Activated effector memory CD4-positive, alpha-beta T cell treated with Interleukin-2 at 50 U/mL for 16 hours (primary cell): ENCODE measurements around the gene TPP2.
A peak's percentile ranks its signal among the peaks of the same experiment; 100 is the strongest.

ENCODE experiments used
- DNase-seq: peaks from one replicate; pipeline ENCODE4 v3.0.0-alpha.2; 2020

TPP2 gene

DNA sequence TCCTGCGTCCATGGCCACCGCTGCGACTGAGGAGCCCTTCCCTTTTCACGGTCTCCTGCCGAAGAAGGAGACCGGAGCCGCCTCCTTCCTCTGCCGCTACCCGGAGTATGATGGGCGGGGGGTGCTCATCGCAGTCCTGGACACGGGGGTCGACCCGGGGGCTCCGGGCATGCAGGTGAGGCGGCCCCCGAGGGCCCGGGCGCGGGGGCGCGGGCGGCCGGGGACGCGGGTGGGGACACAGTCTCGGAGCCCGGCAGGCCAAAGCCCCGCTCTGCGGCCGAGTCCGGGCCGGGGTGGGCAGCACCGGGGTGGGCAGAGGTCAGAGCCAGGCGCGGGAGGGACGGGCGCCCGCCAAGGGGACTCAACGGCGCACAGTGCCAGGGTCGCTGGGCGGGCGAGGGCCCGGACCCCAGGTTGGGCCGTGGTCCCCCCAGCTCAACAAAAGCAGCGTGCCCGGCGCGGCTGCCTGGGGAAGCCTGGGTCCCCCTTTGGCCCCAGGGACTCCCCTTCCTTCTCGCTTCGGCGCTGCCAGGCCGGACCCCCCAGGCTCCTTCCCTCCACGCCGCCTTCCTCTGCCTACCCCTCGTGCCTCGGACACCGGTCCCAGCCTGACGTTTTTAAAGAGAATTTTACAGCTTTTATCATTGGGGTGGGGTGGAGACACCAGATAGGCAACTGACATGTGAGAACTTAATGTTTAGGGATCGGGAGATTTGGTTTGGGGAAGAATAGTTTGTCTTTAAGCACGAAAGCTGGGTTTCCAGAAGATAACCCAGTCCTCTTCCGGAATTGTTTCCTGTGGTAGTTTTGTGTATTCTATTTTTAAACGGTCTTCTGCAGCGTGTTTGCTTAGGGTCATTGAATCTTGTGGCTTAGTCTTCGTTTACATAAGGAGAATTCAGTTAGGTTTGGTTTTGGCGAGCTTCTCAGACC lies 509 bp downstream of the TPP2 start:
- peak; percentile 12 for DNase-seq

DNA sequence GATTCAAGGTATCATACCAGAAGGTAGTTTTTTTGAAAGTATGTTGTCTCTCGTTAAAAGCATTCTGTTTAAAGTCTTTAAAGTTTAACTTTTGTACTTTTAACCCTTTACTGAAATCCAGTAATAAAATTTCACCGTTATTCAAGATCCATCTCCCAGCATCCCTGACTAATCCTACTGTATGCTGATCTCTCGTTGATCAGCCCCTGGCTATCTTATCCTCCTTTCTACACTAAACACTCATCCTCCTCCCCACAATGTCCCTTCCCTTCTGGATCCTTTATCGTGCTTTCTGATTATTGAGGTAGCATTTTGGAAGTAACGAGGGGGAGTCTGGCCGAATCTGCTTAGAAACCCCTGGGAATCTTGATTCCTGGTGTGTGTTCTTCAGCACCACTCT lies 1.3 kb downstream of the TPP2 start:
- DNase-seq: no peak

DNA sequence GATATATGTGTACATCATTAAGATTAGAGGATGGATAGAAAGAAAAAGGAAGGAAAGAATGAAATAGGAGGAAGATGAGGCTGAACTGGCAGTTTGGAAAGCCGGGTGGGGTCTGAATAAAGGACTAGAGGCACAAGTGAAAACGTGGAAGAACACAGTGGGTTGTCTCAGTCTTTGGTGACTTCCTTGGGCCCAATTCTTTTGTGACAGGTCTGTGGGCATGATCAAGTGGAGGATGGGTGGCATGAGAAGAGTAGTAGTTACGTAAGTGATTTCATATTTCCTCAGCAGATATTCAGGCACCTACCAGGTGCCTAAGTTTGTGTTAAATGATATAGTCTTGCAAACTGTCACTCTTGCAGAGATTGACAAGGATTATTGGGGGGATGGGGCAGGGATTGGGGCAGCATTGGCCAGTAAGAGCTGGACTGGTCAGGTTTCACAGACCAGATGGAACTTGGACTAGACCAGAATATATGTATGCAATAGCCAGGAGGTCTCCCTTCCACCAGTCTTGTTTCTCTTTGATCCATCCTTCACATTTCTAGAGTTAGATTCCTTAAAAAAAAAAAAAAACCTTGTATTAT lies 2.7 kb downstream of the TPP2 start:
- no peak for DNase-seq

DNA sequence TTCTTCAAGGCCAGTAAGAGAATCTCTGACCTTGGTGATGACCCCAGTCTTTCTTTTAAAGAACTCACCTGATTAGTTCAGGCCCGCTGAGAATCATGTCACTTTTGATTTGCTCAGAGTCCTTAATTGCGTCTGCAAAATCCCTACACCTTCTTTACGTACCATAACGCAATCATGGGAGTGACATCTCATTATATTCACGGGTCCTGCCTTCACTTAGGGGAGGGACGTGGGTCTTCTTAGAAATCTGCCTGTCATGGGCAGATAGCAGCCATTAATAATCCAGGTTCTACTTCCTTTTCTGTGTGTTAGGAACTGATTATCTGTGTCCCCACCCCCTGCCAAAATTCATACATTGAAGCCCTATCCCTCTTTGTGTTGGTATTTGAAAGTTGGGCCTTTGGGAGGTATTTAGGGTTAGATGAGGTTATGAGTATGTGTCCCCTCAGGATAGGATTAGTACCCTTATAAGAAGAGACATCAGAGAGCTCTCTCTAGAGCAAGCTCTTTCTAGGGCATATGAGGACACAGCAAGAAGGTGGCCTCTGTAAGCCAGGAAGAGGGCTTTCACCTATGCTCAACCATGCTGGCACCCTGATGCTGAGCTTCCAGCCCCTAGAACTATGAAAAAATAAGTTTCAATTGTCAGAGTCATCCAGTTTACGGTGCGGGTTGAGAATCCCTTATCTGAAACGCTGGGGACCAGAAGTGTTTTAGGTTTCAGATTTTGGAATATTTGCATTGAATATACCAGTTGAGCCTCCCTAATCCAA lies 9.9 kb downstream of the TPP2 start:
- no peak for DNase-seq

DNA sequence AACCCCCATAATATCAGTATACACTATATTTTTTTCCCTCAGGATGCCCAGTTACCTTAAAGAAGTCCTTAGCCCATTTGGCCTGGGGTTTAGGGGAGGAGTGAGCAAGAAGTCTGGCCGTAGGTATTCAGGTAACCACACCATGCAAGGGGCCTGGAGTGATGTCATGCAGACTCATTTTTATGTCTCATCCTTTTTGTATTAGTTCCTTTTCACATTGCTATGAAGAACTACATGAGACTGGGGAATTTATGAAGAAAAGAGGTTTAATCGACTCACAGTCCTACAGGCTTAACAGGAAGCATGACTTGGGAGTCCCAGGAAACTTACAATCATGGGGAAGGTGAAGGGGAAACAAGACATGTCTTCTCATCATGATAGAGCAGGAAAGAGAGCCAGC lies 12.2 kb downstream of the TPP2 start:
- DNase-seq: no peak

DNA sequence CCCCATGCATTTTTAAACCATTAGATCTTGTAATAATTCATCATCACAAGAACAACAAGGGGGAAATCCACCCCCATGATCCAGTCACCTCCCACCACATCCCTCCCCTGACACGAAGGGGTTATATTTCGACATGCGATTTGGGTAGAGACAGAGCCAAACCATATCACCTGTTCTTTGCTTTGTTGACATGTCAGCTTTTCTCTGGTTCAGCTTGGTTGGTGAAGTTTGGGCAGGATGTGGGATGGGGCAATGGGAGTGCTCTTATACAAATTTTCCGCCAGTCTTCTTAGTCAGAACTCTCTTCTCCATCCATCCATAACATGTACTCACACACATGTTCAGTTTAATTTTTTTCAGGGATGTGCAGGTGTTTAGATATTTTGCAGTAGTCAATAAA lies 12.9 kb downstream of the TPP2 start:
- DNase-seq: no peak

DNA sequence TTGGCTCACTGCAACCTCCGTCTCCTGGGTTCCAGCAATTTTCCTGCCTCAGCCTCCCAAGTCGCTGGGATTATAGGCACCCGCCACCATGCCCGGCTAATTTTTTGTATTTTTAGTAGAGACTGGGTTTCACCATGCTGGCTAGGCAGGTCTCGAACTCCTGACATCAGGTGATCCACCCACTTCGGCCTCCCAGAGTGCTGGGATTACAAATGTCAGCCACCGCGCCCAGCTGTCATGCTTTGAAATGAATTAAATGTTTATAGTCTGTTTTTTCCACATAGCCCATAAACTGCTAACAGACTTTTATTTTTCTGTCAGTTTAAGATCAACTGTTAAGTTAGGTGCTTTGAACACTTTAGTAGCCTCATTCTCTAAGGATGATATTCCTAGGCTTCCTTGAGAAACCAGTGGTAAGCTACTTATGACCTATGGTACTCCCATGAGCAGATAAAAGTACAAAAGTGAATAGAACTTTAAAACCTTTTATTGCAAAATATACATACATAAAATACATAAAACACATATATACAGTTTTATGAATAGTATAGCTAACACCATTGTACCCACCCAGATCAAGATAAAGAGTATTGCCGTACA lies 13.6 kb downstream of the TPP2 start:
- no peak for DNase-seq

DNA sequence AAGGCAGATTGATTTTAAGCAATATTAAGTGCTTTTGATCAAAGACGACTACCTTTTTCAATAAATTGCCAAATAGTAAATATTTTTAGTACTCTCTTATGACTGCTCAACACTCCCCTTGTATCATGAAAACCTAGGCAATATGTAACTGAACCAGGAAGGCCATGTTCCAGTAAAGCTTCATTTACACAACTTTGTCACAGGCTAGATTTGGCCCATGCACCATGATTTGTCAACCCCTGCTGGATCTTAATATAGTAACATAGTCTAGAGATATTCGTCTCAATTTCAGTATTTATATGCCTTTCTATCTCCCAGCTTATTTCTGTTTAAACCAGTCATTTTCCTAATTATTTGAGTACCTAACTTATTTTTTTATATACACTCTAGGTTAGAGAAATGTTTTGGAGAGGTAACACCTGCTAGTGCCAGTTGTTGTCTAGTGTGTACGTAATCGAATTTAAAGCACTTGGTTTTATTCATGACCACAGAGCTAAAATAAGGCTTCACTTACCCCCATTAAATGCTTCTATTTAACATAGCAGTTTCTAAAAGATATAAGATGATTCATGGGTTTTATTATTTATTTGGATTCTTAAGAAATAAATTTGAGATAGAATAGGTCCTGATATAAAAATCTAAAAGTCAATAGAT lies 21.0 kb downstream of the TPP2 start:
- no peak for DNase-seq

DNA sequence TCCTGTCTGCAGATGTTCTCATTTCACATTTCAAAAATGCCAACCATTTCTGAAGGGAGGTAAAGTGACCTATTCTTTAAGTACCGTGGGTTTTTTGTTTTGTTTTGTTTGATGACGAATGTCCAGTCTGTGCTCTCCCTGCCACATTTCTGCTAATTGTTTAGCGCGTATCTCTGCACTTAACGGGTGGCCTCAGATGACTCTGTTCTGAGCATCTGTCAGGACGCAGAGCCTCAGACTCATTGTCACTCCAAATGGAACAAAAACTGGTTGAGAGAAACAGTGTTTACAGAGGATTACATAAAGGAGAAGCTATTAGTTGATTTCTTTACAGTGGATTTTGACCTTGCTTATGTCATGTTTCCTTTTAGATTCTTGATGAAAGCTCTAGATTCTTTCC lies 23.7 kb downstream of the TPP2 start:
- no peak for DNase-seq

DNA sequence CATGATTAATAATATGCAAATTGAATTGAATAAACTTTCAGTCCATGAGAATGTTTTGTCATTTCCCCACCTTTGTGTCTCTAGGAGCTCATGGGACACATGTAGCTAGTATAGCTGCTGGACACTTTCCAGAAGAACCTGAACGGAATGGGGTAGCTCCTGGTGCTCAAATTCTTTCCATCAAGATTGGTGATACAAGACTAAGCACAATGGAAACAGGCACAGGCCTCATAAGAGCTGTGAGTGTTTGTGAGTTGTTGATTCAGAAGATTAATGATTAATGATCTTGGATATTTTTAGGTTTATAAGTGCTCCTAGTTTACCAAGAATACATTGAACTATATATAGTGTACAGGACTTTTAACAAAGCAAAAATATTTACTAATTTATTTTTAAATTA lies 30.1 kb downstream of the TPP2 start:
- no peak for DNase-seq

DNA sequence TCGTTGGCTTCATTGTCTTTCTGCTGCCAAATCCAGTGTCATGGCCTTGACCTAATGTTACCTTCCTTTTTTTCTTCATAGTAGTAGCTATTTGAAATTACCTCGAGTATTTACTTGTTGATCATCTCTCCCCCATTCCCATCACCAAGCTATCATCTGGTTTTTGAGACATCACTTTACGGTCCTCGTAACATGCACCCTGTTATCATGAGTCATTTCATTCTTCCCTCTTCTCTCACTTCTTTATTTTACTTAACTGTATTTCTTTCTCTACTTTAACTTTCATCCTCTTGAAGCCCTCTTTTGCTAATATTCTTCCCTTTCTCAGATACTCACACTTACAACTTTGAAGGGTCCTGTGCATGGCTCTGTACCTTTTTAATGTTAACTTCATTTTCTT lies 31.8 kb downstream of the TPP2 start:
- no peak for DNase-seq

DNA sequence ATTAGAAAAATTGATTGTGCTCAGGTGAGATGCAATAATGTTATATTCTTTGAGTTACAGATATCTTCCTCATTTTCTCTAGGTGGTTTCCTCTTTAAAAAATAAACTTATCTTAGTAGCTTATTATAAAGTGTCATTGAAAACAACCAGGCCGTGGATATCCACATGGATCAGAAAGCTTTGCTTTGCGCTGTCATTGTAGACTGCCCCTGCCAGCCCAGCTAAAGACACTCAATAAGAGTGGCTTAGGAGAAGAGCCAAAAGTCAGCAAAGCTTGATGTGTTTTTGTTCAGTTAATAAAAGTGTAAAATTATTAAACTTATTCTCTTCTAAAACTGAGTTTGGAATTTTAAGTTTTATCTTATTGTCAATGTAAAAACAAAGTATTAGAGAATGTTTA lies 34.4 kb downstream of the TPP2 start:
- DNase-seq: no peak

DNA sequence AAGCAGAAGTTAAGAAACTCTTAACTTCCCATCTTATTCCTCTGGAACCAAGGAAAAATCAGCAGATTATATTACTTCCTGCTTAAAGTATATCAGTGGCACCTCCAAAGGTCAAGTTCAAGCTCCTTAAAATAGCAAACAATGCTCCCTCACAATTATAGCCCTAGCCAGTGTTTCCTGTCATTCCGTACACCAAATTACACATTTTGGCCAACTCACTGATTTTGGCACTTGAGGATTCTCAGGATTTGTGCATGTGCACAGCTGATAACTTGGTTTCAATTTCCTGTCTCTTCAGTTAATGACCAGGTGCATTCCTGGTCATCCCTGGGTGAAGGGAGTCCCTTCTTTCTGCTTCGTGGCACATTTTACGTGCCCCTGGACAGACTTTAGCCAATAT lies 42.0 kb downstream of the TPP2 start:
- no peak for DNase-seq

DNA sequence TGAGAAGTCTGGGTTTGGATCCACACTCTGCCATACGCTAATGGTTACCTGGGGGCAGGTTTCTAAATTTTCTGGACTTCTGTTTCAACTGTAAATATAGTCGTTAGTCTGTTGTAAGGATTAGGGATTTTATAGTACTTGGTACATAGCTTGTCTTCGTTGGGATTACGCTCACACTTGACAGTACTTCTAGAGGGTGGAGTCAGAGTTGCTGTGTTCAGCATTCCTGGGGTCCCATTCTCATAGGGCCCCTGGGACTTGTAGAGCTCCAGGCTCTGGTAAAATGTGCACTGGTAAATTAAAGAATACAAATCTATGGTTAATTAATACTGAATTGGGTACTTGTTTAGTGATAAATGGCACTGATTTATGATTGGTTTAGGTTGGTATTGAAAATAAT lies 45.2 kb downstream of the TPP2 start:
- no peak for DNase-seq

DNA sequence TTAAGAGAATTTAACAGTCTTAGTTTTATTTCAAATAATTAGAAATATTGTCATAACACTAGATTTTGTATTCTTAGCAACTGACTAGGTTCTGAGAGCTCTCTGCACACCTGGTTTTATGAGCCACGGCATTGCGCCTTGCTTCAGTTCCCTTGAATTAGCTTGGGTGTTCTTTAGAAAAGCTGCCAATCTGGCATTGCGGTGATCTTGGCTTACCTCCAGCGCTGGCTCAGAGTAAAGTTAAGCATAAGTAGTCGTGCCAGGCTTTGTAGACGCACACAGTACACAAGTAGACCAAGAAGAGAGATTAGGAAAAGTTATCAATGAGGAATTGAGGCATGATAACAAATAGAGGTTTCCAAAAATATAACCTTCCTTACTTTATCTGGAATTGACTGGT lies 45.7 kb downstream of the TPP2 start:
- no peak for DNase-seq

DNA sequence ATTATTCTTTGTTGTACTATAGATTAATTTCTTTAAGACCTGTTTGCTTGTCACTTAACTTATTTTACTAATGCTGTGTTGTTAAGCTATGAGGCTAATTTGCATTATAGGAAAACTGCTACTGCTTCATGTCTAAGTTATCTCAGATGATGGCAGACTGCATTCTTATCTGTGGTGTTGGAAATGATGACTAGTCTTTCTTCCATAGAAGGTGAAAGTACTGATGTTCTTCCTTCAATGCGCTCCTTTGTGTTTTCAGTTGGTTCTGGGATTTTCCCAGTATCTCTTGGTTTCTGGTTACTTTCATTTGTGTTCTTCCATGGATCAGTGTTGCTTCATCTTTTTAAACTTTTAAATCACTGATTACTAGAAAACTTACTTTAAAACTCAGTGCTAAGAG lies 46.9 kb downstream of the TPP2 start:
- no peak for DNase-seq

DNA sequence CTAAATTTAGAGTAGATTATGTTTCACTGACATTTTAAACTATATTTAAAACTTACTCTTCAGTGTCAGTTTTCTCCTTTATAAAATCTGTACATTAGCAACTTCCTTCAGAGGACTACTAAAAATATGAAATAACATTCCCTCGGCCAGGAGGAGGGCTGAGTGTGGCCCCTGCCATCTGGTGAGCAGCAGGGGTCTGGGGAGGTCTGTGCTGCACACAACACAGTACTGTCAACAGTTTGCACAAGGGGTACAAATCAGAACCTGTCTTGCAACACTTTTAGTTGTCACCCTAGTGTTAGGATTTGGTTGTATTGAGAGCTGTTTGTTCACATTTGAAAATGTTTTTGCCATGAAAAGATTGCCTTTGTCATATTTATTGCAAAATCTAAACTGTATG lies 48.9 kb downstream of the TPP2 start:
- no peak for DNase-seq

DNA sequence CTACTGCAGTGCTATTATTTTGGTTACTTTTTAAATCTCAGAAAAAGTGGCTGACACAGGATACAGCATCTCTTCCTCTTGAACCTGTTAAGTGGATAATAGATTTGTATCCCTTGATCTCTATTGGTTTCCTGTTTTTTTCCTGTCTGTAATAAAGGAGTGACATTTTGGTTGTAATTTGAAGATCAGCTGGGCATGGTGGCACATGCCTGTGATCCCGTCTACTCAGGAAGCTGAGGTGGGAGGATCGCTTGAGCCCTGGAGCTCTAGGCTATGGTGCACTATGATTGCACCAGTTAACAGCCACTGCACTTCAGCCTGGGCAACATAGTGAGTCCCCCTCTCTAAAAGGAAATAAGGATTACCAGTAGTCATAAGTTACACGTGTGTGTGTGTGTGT lies 51.3 kb downstream of the TPP2 start:
- DNase-seq: no peak

DNA sequence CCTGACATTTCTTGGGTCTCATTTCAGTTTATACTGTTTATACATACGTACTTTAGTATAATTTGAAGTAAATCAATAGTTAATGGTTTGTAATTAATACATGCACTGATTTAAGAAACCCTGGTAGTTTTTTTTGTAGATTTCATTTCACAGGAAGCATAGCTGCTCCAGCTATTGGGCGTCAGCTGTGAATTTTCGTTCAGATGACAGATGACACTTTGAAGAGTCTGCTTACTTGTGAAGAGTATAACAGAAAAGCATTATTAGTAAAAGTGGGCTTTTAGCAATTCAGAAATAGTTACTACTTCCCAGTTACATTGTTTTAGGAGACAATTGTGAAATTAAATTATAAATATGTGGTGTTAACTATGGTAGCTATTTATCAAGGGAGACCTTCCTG lies 53.7 kb downstream of the TPP2 start:
- DNase-seq: no peak

DNA sequence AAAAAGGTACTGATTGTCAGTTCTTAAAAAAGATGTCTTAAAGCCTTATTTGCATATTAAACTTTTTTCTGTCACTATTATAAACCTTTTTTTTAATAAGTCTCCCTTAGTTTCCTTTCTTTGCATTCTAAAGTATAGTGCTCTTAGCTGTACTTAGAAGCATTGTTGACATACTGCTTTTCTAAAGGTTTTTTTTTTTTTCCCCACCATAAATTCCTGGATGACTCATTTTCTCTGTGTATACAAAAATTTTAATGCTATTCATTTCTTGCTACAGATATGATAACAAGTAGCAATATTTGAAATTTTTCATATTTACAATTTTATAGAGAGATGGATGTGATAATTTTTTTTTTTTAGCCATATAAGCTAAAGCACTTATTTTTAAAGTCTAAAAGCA lies 54.6 kb downstream of the TPP2 start:
- no peak for DNase-seq

DNA sequence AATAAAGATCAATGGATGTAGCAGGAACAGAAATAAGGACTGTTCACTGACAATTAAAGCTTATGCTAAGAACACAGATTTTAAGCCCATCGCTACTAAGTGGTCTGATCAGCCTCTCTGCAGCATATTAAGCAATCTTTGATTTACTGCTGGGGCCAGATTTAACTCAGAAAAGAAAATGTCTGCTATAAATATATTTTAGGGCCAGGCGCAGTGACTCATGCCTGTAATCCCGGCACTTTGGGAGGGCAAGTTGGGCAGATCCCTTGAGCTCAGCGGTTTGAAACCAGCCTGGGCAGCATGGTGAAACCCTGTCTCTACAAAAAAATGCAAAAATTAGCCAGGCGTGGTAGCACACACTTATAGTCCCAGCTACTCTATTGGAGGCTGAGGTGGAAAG lies 55.1 kb downstream of the TPP2 start:
- no peak for DNase-seq

DNA sequence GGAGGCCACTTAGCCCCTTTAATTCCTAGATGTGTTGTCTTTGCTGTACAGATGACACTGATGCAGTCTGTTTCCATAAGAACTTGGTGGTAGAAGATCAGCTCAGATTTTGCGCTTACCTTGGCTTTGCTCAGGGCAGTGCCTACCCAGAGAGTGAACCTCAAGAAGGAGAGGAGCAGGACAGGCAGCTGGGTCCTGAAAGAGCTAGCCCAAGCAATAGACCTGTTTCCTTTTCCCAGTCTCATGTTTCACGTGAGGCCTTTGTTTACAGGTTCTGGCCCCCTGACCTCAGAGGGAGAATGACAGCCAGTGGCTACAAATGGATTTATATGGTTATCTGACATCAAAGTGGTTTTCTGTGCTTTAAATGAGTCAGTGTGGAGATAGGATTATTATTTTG lies 58.0 kb downstream of the TPP2 start:
- DNase-seq: no peak

DNA sequence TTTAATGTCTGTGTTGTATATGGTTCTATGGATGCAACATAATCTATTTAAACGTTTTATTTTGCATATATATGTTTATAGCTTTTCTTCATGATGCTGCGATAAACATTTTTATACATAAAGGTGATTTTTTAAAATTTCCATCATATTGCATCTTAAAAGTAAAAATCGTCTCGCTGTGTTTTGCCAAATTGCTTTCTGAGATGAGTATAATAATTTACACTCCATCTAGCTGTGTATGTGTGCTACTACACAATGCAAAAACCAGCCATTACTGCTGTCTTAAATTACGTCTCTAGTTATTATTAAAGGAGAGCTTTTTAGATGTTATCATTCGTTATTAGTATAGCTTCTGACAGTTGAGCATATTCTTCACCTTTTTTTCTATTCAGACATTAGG lies 60.8 kb downstream of the TPP2 start:
- DNase-seq: no peak
